ENCODE data around the gene P2RY6. TPM values are rescaled to one million over a fixed set of nuclear protein-coding genes. Genes with fewer than 3 reads are reported as not detected.

P2RY6 gene
- total RNA-seq, 4 donors from 2014 or later, result 0.46 to 0.81 TPM; not detected in 2

DNA sequence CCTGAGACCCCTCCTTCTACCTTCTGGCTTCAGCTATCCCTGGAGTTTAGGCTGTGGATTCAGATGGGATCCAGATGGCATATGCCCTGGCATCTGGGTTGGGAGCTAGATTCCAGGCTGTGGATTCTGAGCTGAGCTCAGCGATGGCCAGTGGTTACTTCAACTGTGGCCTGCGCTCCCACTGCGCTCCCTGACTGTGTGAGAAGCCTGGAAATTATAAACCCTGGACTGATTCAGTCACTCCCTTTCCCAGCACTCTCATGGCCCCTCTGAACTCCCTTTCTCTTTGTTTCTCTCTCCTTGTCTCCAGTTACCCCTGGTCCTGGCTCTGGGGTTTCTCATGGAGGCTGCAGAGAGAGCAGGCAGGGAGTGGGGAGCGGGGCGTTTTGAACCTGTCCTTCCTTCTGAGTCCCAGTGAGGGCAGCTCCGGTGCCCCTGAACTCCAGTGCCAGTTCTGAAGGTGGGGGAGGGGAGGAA, 40.8 kb downstream of the P2RY6 start:
- TF ChIP-seq POLR2A (IDR thresholded peaks at IDR 0.05) (no peak), CTCF (IDR thresholded peaks at IDR 0.05) (no peak)
- intact Hi-C loops (cut with DNase I; ENCODE audit: low total_unique reads), result no loop called here
- DNase-seq (ENCODE audit: low spot score in 2 of 2), result no peak
- 68 to 75% methylated on average over 6 of the region's 6 CpGs for WGBS, 2 donors
- H3K4me3 ChIP-seq (ENCODE audit: low read depth, poor library complexity, severe bottlenecking), result no peak overlapping the region

GRCh38 chr11:73313652-73314051, 41.5 kb downstream of the P2RY6 start:
- WGBS, 2 donors, result 47 to 53% methylated on average over 1 of the region's 1 CpG
- DNase-seq (ENCODE audit: low spot score in 2 of 2), result no peak
- intact Hi-C loops (cut with DNase I; ENCODE audit: low total_unique reads), result no loop called here

DNA sequence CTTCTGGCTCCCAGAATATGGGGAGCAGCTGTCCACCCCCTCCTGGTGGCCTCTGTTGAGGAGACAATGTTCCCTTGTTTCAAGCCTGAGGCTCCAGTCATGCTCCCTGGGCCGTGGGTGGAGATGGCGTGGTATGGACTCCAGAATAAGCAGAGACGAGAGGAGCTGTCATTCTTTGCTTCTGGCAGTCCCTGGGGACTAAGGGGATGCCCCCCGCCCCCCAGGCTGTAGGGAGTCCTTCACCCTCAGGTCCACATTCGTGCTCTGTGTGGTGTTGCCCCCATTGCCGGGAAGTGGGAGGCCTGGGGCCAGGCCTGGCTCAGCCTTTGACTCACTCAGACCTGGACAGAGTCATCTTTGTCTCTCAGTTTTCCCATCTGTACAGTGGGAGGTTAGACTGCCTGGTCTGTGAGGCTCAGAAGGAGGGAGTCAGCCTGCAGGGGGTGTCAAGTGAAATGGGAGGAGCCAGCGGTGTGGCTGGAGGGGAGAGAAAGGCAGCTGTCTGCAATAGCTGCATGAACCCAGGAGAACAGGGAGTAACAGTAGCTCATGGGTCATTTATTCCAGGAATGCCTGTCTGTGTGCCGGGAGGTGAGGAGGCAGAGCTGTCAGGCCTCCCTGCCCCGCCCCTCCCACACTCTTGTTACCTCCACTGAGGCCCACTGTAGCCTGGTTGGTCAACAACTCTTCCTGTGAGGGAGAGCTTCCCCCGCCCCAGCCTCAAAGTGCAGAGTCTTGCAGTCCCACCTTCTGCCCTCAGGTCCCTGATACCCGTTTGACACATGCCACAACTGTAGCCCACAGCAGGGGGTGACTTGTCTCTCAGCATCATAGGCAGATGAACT, 42.2 kb downstream of the P2RY6 start:
- H3K4me3 ChIP-seq (ENCODE audit: low read depth, poor library complexity, severe bottlenecking), result no peak overlapping the region
- intact Hi-C loops (cut with DNase I; ENCODE audit: low total_unique reads), result no loop called here

More at GRCh38 chr11:73313652-73314051, 41.5 kb downstream of the P2RY6 start:
- no peak overlapping the region for H3K4me3 ChIP-seq (ENCODE audit: low read depth, poor library complexity, severe bottlenecking)
- TF ChIP-seq CTCF (IDR thresholded peaks at IDR 0.05) (no peak), POLR2A (IDR thresholded peaks at IDR 0.05) (no peak)

GRCh38 chr11:73315293-73316020, 43.3 kb downstream of the P2RY6 start:
- DNase-seq (ENCODE audit: low spot score in 2 of 2), result no peak
- TF ChIP-seq CTCF (IDR thresholded peaks at IDR 0.05) (no peak), POLR2A (IDR thresholded peaks at IDR 0.05) (no peak)
- WGBS, 2 donors, result 58 to 69% methylated on average over 9 of the region's 9 CpGs
- intact Hi-C loops (cut with DNase I; ENCODE audit: low total_unique reads), result no loop called here
- H3K4me3 ChIP-seq (ENCODE audit: low read depth, poor library complexity, severe bottlenecking), result no peak overlapping the region

More for the DNA sequence above, 42.2 kb downstream of the P2RY6 start:
- TF ChIP-seq POLR2A (IDR thresholded peaks at IDR 0.05) (no peak), CTCF (IDR thresholded peaks at IDR 0.05) (no peak)
- DNase-seq (ENCODE audit: low spot score in 2 of 2), result no peak
- 62 to 75% methylated on average over 9 to 11 of the region's 11 CpGs for WGBS, 2 donors

- TF ChIP-seq CTCF (IDR thresholded peaks at IDR 0.05), result no peak
- TF ChIP-seq POLR2A (IDR thresholded peaks at IDR 0.05), result no peak
- no peak overlapping the region for H3K4me3 ChIP-seq (ENCODE audit: low read depth, poor library complexity, severe bottlenecking)
- no peak for DNase-seq (ENCODE audit: low spot score in 2 of 2)
- intact Hi-C loops (cut with DNase I; ENCODE audit: low total_unique reads), result no loop called here
- 63 to 78% methylated on average over 1 of the region's 1 CpG for WGBS, 2 donors
Observed at GRCh38 chr11:73316422-73316821, 44.3 kb downstream of the P2RY6 start.

All from lower leg skin (tissue), 4 donors.